A673 (cell line): ENCODE measurements around the gene SPTBN4.

Experiments
- EZH2 ChIP-seq: fragments of 200-600 bp; sonication (generic); IDR thresholded peaks from 2 replicates; pipeline ENCODE4 v1.6.1; 2017; ENCODE audit warnings: borderline replicate concordance, low read depth, mild to moderate bottlenecking, mixed read lengths, antibody characterized with exemption, low read length; ENCODE audit not compliant: poor library complexity, severe bottlenecking
- TF ChIP-seq, protein P1 (sequence below): fragments of 300-800, 200-600 bp; sonication (generic); conservative IDR thresholded peaks from 2 replicates; pipeline ENCODE4 v1.5.1; 2017; ENCODE audit warnings: low read depth, mild to moderate bottlenecking, antibody characterized with exemption, low read length, moderate library complexity, mixed read lengths

- TF ChIP-seq, protein P1, sequence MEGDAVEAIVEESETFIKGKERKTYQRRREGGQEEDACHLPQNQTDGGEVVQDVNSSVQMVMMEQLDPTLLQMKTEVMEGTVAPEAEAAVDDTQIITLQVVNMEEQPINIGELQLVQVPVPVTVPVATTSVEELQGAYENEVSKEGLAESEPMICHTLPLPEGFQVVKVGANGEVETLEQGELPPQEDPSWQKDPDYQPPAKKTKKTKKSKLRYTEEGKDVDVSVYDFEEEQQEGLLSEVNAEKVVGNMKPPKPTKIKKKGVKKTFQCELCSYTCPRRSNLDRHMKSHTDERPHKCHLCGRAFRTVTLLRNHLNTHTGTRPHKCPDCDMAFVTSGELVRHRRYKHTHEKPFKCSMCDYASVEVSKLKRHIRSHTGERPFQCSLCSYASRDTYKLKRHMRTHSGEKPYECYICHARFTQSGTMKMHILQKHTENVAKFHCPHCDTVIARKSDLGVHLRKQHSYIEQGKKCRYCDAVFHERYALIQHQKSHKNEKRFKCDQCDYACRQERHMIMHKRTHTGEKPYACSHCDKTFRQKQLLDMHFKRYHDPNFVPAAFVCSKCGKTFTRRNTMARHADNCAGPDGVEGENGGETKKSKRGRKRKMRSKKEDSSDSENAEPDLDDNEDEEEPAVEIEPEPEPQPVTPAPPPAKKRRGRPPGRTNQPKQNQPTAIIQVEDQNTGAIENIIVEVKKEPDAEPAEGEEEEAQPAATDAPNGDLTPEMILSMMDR, result no peak
- no peak for TF ChIP-seq EZH2
Measured at GRCh38 chr19:40598918-40599307, 132.1 kb downstream of the SPTBN4 start.
